HG03460 (cell line): ENCODE results near the gene WHRN.
A peak's percentile ranks its signal among the peaks of the same experiment; 100 is the strongest.

Experiments
- ATAC-seq: cut with Tn5 transposase; IDR thresholded peaks from one replicate; pipeline ENCODE4 v1.9.1; 2021; ENCODE audit not compliant: unreplicated experiment

WHRN gene

DNA sequence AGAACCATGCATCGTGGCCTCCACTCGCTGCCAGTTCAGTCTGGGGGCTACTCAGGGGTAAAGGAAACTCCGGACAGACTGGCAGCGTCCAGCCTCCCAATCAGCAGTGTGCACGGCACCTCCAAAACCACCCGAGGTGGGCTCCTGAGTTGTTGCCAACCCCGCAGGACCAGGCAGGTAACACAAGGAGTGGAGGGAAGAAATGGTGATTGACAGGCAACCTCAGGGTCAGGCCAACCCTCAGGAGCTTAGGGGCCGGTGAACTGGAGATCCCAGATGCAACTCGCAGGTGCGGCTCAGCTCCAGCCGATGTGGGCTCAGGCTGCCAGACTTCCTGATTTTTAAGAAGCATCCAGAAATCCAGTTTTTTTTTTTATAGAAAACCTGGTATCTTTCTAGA lies 80.1 kb downstream of the WHRN start:
- ATAC-seq = no peak

DNA sequence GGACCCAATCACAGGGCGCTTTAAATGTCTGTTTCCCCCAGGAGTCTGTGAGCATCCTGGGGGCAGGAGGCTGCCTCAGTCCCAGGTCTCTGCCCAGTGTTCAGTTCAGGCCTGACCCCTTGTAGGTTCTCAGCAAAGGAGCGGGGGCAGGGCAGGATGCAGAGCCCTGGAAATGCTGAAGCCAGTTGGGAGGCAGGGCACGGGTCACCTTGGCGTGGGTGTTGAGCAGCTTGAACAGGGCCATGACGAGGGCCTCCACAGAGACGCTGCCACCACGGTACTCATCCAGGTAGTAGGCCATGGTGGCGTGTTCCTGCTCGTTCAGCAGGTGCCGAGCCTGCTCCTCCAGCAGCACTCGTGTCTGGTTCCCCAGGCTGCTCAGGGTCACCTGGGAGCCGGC lies 81.1 kb downstream of the WHRN start:
- ATAC-seq = no peak

DNA sequence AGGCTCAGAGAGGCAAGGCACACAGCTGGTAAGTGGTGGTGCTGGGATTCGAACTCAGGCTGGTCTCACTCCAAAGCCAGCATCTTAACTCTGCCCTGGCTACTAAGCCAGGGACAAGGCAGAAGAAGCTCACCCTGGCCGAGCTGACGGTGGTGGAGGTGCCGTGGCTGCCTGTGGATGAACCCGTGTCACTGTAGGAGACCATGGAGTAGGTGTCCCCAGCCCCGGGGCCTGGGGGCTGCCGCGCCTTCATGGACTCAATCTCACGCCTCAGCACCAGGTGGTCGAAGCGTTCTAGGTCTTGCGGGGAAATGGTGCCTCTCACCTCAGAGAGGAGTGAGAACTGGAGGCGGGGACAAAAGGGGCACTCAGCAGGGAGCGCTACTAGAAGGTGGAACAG lies 82.1 kb downstream of the WHRN start:
- ATAC-seq = no peak

DNA sequence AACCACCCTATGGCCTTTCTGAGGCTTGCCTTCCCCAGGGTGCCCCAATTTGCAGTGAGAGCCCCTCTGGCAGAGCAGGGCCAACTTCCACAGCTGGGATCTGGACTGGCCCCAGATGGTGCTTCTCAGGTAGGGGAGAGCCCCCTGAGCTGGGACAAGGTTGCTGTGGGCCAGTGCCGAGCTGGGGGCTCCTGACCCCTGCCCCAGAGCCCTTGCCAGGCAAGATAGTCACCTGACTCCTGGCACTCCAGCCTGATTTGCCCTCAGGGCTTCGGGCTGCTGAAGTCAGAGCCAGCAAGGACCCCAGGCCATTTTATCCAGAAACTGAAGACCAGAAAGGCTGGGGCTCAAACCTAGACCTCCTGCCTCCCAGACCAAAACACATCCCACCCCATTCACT lies 84.1 kb downstream of the WHRN start:
- no peak for ATAC-seq

DNA sequence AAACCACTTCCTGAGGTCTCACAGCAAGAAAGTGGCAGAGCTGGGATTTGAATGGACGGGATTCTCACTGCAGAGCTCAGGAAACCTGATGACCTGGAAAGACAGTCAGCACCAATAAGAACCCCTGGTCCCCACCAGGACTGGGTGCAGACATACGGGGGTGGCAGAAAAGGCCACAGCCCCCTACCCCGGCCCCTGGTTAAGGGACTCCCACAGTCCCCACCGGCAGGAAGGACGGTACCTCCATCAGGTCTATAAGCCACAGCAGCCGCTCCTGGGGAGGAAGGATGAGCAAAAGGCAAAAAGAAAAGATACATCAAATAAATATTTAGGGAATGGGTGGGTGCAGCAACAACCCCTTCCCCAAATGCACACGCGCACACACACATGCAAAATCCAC lies 85.5 kb downstream of the WHRN start:
- ATAC-seq = no peak

DNA sequence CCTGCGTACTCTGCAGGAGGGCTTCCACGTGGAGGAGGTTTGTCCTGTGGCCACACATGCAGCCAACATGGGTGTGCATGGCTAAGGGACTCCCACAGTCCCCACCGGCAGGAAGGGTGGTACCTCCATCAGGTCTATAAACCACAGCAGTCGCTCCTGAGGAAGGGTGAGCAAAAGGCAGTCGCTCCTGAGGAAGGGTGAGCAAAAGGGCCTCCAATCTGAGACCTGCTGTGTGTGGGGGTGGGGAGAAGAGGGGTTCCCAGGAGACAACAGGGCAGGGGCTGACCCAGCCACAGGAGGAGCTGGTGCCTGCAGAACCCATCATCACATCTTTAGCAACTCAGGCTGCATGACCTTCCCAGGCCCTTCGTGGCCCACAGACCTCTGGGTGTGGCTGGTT lies 87.2 kb downstream of the WHRN start:
- ATAC-seq = no peak

DNA sequence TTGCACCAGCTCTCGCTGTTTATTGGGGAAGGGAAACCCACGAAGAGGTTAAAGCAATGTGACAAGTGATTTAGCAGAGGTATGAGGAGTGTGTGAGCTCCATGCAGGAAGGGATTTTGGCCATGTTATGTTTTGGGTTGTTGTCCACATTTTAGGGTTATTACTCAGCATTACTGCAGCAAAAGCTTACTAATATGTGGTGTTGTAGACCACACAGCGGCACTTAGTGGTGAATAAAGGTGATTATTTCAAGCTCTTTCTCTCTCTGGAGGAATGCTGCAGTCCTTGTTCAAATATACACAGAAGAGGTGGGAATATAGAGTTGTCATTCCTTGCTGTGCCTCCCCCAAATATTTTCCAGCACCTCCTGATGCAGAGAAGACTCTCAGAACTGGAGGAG lies 87.8 kb downstream of the WHRN start:
- ATAC-seq = no peak

DNA sequence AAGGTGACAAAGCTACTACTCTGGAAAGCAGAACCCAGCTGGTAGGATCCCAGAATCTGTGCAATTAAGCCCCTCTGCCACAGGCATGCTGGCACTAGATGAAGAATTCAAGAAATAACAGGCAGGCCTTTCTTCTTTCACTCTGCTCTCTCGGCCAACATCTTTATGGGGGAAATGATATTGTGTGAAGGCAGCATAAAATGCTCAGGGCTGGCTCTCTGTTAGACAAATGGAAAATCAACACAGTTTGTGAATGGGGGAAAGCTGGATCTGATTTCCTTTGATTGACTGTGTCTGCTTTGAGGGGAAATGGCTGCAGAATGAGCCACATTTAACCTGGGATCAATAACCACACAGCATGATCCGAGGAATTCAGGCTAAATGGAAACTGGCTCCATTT lies 88.4 kb downstream of the WHRN start:
- ATAC-seq = no peak

DNA sequence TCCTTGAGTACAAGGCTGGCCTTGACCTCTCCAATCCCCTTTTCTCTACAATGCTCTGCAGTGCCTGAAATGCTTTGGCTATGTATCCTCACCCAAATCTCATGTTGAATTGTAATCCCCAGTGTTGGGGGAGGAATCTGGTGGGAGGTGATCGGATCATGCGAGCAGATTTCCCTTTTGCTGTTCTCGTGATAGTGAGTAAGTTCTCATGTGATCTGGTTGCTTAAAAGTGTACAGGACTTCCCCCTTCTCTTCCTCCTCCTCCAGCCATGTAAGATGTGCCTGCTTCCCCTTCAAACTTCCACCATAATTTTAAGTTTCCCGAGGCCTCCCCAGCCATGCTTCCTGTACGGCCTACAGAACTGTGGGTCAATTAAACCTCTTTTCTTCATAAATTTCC lies 89.0 kb downstream of the WHRN start:
- ATAC-seq = no peak

DNA sequence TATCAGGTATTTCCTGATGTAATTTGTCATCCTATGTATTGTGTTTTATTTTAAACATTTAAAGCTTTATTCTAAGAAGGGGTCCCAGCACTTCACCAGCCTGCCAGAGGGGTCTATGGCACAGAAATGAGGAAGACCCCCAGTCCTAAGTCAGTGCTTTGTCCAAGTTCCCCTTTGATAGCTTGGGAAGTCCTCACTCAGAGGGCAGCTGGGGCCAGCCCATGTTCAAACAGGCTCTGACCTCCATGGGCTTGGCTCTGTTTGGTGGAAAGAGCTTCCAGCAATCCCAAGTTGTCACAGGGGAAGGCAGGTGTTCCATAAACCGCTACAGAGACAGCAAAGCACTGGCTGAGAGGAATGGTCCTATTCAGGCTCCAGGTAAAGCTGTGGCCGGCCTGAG lies 90.9 kb downstream of the WHRN start:
- no peak for ATAC-seq

DNA sequence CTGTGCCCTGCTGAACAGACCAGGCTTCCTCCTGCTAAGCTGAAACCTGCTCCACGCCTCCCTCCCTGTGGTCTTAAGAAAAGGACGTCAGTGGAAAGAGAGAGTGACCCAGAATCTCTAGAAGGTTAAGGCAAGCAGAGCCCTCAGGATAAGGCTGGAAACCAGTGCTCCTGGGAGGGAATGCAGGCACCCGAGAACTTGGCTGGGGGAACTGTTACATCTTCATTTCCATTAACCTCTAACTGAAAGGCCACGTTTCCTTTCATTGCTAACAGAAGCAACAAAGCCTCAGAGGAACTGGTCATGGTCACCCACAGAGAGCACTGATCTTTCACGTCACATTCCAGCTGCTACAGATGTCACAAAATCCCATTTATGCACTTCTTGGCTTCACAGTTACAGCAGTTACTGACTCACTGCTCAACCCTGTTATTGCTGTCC lies 91.4 kb downstream of the WHRN start:
- no peak for ATAC-seq

DNA sequence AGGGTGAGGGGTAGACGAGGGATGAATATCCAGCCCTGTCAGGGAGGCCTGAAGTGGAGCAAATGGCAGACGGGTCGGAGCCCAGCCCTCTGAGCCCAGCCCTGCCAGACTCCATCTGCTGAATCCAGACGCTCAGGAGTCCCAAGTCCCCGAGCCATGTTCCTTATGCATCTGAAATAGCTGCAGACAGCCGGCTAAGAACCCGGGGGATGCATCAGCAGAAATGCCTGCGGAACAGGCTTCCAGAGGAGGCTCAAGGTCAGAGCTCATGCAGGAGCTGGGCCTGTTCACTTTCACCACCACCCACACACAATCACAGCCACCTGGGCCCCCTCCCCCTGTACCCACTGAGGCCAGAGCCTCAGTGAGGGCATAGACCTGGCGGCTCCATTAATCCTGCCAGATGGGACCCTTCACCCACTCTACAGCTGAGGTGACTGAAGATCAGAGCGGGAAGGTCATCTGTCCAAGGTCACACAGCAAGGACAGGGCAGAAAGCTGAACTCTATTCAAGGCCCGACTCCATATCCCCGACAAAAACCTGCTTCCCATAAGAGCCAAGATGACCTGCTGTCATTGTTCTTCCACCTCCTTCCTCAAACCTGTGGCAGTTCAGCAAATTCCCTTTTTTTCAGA lies 93.1 kb downstream of the WHRN start:
- ATAC-seq = no peak

DNA sequence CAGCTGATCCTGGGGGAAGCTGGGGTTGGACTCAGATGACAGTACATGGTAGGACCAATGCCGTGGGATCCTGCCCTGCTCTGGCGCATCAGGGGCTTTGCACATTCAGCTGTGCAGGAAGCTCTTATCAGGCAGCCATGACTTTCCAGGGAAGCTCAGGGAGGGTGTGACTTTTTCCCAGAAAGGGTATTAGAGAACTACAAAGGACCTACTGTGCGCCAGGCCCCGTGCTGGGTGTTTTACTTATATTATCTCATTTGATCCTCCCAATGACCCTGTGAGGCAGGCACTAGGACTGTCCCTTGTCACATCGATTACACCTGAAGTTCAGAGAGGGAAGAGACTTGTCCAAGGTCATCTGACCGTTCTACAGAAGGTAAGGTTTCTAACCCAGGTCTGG lies 93.8 kb downstream of the WHRN start:
- ATAC-seq = no peak

DNA sequence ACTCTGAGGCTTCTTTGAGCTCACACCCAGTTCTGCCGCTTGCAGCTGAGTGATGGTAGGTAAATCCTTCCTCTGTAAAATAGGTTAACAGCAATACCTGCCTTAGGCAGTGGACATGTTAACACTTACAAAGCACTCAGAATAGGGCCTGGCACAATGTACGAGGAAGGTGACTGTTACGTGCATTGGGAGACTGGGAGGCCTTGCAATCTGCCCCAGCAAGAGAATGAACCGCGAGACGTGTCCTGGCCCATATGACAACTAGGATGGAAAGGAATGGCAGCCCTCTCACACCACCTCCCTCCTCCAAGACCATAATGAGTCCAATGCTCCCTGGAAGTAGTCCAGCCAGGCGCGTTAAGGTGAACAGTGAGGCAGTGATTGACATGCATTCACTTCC lies 94.4 kb downstream of the WHRN start:
- no peak for ATAC-seq

DNA sequence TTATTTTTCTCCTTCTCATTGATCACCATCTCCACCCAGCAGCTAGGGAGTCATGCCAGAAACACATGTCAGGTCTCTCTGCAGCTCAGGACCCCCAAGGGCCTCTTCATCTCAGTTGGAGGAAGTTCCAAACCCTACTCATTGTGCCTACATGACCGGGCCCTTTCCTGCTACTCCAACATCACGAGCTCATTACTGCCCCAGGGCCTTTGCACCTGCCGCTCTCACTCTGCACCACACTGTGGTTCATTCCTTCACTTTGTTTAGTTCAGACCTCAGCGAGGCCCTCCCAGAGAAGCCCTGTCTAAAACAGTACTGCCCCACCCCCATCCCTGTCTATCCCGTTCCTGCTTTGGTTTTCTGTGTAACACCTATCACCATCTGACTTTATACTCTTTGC lies 95.4 kb downstream of the WHRN start:
- no peak for ATAC-seq

DNA sequence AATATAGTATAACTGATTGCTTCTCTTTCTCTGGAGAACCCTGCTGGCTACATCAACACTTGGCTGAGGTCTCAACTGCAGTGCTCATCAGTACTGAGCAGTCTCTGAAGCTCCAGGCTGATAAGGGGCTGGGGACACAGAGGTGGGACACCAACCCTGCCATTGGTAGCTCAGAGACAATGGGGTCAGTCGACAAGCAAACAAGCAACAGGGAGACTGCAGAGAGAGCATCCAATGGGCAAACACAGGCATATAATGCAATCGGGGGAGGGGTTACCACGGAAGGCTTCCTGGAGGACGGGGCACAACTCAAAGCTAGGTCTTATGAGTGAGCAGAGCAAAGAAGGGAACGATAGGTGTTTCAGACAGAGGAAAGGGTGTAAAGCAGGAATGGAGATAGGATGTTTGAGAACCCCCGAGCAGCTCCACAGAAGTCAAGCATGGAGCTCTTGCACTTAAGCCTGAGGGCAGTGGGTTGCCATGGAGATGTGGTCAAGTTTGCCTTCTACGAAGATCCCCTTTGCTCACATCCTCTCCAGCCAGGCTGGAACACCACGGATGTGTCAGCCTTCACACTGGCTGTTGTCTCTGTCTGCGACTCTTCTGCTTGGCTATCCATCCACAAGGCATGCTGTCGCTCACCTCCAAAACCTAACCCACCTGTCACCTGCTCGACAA lies 96.0 kb downstream of the WHRN start:
- ATAC-seq = no peak

DNA sequence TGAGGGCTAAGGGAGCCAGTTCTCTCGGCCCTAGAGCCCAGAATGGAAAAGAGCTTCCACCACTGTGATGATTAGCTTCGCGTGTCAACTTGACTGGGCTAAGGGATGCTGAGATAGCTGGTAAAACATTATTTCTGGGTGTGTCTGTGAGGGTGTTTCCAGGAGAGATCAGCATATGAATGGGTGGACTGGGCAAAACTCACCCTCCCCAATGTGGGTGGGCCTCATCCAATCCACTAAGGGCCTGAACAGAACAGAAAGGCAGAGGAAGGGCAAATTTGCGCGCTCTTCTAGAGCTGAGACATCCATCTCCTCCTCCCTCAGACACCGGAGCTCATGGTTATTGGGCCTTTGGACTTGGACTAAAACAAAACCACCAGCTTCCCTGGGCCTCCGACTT lies 96.6 kb downstream of the WHRN start:
- ATAC-seq = no peak

DNA sequence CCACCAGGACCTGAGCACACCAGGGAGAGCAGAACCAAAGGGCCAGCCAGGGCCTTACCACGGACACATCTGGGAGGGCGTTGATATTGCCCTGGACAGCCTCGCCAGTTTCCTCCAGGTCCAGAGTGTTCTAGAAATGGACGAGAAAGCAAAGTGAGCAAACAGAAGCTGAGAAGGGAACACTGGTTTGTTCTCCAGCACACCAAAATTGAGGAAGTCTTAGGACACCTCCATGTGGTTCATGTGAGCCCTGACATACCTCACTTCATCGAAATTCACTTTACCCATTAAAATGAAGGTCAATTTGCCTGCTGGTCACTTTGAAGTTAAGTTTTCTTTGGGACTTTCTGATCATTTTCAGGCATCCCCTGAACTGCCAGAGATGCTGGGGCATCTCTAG lies 97.4 kb downstream of the WHRN start:
- no peak for ATAC-seq

DNA sequence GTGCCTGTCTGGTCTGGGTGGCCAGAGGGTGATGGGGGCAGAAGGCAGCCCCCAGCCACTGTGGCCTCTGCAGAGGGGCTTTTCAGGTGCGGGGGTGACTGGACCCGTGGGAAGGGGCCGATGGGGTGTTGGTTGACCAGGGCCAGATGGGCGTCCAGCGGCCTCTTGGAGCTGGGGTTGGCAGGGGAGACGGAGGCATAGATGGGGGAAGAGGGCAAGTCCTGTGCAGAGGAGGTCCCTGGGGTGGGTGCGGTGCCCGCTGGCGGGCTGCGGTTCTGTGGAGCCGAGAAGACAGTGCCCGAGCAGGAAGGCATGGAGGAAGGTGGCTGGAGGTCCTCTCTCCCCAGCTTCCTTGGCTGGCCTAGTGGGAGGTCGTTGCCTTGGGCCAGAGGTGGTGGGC lies 98.8 kb downstream of the WHRN start:
- no peak for ATAC-seq

DNA sequence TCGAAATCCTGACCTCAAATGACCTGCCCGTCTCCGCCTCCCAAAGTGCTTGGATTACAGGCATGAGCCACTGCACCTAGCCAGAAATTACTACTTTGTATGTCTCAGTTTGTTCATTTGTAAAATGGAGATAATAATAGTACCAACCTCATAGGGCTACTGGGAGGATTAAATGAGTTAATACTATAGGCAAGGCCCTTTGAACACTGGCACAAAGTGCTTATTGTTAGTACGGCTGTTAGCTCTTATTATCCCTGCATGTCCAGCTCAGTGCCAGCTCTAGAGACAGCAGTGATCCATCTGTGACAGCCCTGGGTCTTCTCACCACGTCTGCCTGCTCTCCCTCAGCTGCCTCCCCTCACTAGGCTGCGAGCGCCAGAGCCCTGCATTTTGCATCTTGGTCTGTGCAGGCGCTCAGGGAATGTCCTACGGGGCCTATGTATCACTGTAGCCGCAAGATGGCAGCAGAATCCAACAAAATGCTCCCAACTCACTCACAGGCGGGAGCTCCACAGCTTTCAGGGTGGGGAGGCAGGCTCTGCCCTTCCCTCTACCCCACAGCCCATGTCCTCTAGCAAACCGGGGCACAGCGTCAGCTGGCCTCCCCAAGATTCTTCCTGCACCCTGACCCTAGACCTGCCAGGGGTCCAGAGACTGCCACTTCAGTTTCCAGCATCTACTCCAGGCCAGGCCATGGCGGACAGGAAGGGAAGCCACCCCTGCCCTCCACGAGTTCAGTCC lies 99.8 kb downstream of the WHRN start:
- peak; percentile 88 for ATAC-seq

DNA sequence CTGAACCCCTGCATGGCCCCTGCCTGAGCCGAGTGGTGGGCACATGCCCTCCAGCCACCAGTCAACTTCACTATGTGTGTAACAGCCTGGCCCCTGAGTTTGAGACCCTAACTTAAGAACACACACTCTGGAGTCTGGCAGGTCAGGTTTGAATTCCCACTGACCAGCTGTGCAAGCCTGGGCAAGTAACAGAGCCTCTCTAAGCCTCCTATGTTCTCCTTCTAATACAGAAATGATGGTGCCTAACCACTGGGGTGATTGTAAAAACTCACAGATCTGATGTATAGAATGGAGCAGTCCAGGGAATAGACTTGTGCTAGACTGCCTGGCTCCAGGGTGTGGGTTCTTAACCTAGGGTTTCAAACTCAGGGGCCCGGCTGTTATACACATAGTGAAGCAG lies 100.7 kb downstream of the WHRN start:
- no peak for ATAC-seq

DNA sequence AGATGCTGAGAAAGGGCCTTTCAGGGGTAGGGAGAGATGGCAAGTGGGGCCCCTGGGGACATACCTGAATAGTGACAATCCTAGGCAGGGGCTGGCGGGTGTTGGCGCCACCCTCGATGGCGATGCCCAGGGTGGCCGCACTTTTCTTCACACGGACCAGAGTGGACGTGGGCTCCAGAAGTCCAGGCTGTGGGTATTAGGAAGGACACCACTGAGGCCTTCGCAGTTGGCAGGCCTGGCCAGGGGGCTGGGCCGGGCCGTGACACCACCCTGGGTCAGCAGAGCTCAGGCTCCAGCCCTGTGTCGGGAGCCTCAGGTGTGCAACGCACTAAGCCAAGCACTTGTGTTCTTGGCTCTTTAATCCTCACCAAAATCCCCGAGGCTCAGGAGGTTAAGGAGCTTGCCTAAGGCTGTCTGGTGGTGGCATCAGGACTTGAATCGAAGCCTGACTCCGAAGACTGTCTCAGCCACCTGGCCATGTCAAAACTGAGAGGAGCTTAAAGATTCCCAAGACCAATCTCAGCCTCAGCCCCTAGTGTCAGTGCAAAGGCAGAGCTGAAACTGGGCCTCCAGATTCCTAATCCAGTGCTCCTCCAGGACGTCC lies 102.0 kb downstream of the WHRN start:
- ATAC-seq = no peak
